ENCODE data around the gene FUZ. TPM values are rescaled to one million over a fixed set of nuclear protein-coding genes. Genes with fewer than 3 reads are reported as not detected.

FUZ gene
- total and polyA plus RNA-seq, 2 of the 4 experiments (the other 2 are of a cell fraction) = 12.1 to 14.3 TPM

- no peak overlapping the region for H4K8ac ChIP-seq (ENCODE audit: low read depth in 2 of 2, low read length in 2 of 2)
- H3K23ac ChIP-seq (ENCODE audit: low read depth, low read length) = no peak overlapping the region
- no peak overlapping the region for H3K4me3 ChIP-seq (ENCODE audit: insufficient read depth, low read depth, low read length)
- H2AK5ac ChIP-seq (ENCODE audit: low read depth, low read length) = no peak overlapping the region
- no peak overlapping the region for H3K4me2 ChIP-seq (ENCODE audit: low read depth, low read length)
- H3K56ac ChIP-seq (ENCODE audit: extremely low read depth, insufficient read depth, low read length) = no peak overlapping the region
- H2AFZ ChIP-seq (replicated peaks; ENCODE audit: low read length, poor library complexity) = no peak overlapping the region
- CTCF ChIA-PET = no interaction called here
- H3K9ac ChIP-seq (ENCODE audit: low read depth, low read length) = no peak overlapping the region
- ATAC-seq (ENCODE audit: low read depth) (no peak), DNase-seq (no peak)
- in situ Hi-C loops (cut with MboI; ENCODE audit: low sequenced_read_pairs) (loop anchor here (10.0 kb wide), 1 partner anchor 171 kb away; the partner anchor contains the start of gene ADM5), intact Hi-C loops (cut with micrococcal nuclease) (no loop called here), dilution Hi-C loops (cut with HindIII; ENCODE audit: low sequenced_read_pairs, unreplicated experiment) (no loop called here)
- BruUV-seq (replicated peaks) = no TSS peak
- no peak overlapping the region for H2BK120ac ChIP-seq (ENCODE audit: low read depth, low read length)
- H3K79me1 ChIP-seq (ENCODE audit: low read depth in 1 of 2, low read length in 2 of 2) = peaks cover 4 to 78% of the 10 kb centered on the region in 2 experiments
- H4K91ac ChIP-seq (ENCODE audit: insufficient read depth, low read depth, low read length) = no peak overlapping the region
- no peak overlapping the region for H3K18ac ChIP-seq (ENCODE audit: low read depth, low read length)
- no peak overlapping the region for H3K14ac ChIP-seq (replicated peaks; ENCODE audit: low read depth, low read length)
- no peak overlapping the region for H2BK20ac ChIP-seq (ENCODE audit: low read depth, low read length)
- no peak overlapping the region for H3K4ac ChIP-seq (ENCODE audit: low read depth, low read length)
- 93% methylated on average over 3 of the region's 21 CpGs; no CpG with 5 or more reads in 1 of the 2 experiments for WGBS, 2 experiments (ENCODE audit: extremely low coverage in 2 of 2, insufficient read length in 1 of 2)
- H3K9me1 ChIP-seq (ENCODE audit: insufficient read depth, low read length) = peaks cover 15% of the 10 kb centered on the region
- H3K27me3 ChIP-seq (ENCODE audit: control insufficient read depth, insufficient read depth, low read length) = no peaks in the 10 kb centered on the region
- no peak overlapping the region for H2BK5ac ChIP-seq (ENCODE audit: low read depth, low read length, poor library complexity, severe bottlenecking)
- no peak overlapping the region for H3K27ac ChIP-seq (ENCODE audit: insufficient read depth, low read length)
- H2AK9ac ChIP-seq (replicated peaks; ENCODE audit: low read depth, low read length, poor library complexity) = peak overlapping the region; percentile 70
- POLR2A ChIA-PET (ENCODE audit: unreplicated experiment) = interaction anchor here (0.5 kb wide), 1 partner anchor 12 kb away, joined by 7 read pairs; the partner anchor contains the start of gene PNKP
- no peak overlapping the region; the same call in 1 of the 2 replicates for H4K5ac ChIP-seq (ENCODE audit: low read depth, low read length)
- H3K4me1 ChIP-seq (ENCODE audit: control insufficient read depth, insufficient read depth, low read length) = peaks cover 20% of the 10 kb centered on the region
- no peak overlapping the region for H2BK15ac ChIP-seq (ENCODE audit: low read depth, low read length)
- TF ChIP-seq, protein P1, sequence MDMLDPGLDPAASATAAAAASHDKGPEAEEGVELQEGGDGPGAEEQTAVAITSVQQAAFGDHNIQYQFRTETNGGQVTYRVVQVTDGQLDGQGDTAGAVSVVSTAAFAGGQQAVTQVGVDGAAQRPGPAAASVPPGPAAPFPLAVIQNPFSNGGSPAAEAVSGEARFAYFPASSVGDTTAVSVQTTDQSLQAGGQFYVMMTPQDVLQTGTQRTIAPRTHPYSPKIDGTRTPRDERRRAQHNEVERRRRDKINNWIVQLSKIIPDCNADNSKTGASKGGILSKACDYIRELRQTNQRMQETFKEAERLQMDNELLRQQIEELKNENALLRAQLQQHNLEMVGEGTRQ (IDR thresholded peaks at IDR 0.05; ENCODE audit: low read depth, low read length) = no peak
- no peak for TF ChIP-seq RCOR1 (IDR thresholded peaks at IDR 0.05; ENCODE audit: insufficient replicate concordance, low read length)
- TF ChIP-seq FOS (IDR thresholded peaks at IDR 0.05; ENCODE audit: low read depth, low read length) = no peak
- TF ChIP-seq CHD1 (IDR thresholded peaks at IDR 0.05; ENCODE audit: low read depth, low read length) = no peak
- no peak for TF ChIP-seq ELK1 (IDR thresholded peaks at IDR 0.05; ENCODE audit: borderline replicate concordance, low read depth, low read length)
- TF ChIP-seq CEBPB (IDR thresholded peaks at IDR 0.05; ENCODE audit: low read depth, low read length) = no peak
- peaks cover 78% of the 10 kb centered on the region for H4K20me1 ChIP-seq (ENCODE audit: insufficient read depth, low read length)
- no peaks in the 10 kb centered on the region for H3K9me3 ChIP-seq (ENCODE audit: control insufficient read depth, insufficient read depth, low read length)
- H3K36me3 ChIP-seq (ENCODE audit: control insufficient read depth, insufficient read depth, low read length) = peaks cover 65% of the 10 kb centered on the region
Measured at GRCh38 chr19:49855676-49856573, 42.8 kb upstream of the FUZ start.

Measured in IMR-90 (cell line).